GM12801 (cell line): ENCODE measurements around the gene LRRTM3.

Experiments
- CTCF ChIP-seq: IDR thresholded peaks from one replicate; pipeline ENCODE4 v1.5.1; 2011; ENCODE audit warnings: control low read depth; ENCODE audit not compliant: insufficient read length; ENCODE audit errors: extremely low read depth

Gene LRRTM3

GRCh38 chr10:66926841-66927240, 1.0 kb downstream of the LRRTM3 start:
- no peak for TF ChIP-seq CTCF

GRCh38 chr10:66927251-66927935, 1.6 kb downstream of the LRRTM3 start:
- no peak for TF ChIP-seq CTCF

GRCh38 chr10:66927971-66928770, 2.3 kb downstream of the LRRTM3 start:
- no peak for TF ChIP-seq CTCF

GRCh38 chr10:66928776-66929175, 2.9 kb downstream of the LRRTM3 start:
- no peak for TF ChIP-seq CTCF

GRCh38 chr10:66929375-66929774, 3.5 kb downstream of the LRRTM3 start:
- TF ChIP-seq CTCF = no peak

- no peak for TF ChIP-seq CTCF
Observed at GRCh38 chr10:66931340-66931948, 5.6 kb downstream of the LRRTM3 start.

GRCh38 chr10:66931949-66932343, 6.1 kb downstream of the LRRTM3 start:
- no peak for TF ChIP-seq CTCF
